Activated naive CD4-positive, alpha-beta T cell treated with anti-CD3 and anti-CD28 coated beads, Interleukin-2, amount 50 U/mL, for 16 hours (primary cell): ENCODE measurements around the gene GHRL.

ENCODE experiments used
- DNase-seq: peaks from one replicate; pipeline ENCODE4 v3.0.0-alpha.2; 2020

The GHRL gene

GRCh38 chr3:10238345-10239183 is 54.2 kb downstream of the GHRL start:
- no peak for DNase-seq
